HG03442 (cell line): ENCODE data around the gene CCT6B.
"Not testable (repeated sequence)": the region's sequence is repeated elsewhere in the genome, so short reads cannot be mapped to it uniquely, and the experiment has no call there.

Source experiments
- ATAC-seq: cut with Tn5 transposase; IDR thresholded peaks from one replicate; pipeline ENCODE4 v1.9.1; 2021; ENCODE audit warnings: mild to moderate bottlenecking, moderate library complexity; ENCODE audit not compliant: unreplicated experiment

The CCT6B gene

GRCh38 chr17:34961093-34961911, at the start of gene CCT6B, which contains the start of gene ZNF830:
Gene CCT6B (minus strand): TSS chr17:34961460. CDS start chr17:34961393, 67 bp downstream.
Gene ZNF830 (plus strand): TSS chr17:34961540. CDS start chr17:34961567, 27 bp downstream.
- ATAC-seq: peak; percentile 85

- no peak for ATAC-seq
Measured at GRCh38 chr17:35010093-35010492, 48.8 kb upstream of the CCT6B start.

- ATAC-seq: no peak
Measured at GRCh38 chr17:35006961-35007360, 45.7 kb upstream of the CCT6B start.

GRCh38 chr17:35006345-35006744, 45.1 kb upstream of the CCT6B start:
- ATAC-seq: no peak

- ATAC-seq: no peak
Measured at GRCh38 chr17:35003778-35004177, 42.5 kb upstream of the CCT6B start.

- ATAC-seq: no peak
Measured at GRCh38 chr17:35002876-35003551, 41.8 kb upstream of the CCT6B start.

- no peak for ATAC-seq
Measured at GRCh38 chr17:35001549-35001948, 40.3 kb upstream of the CCT6B start.

- not testable (repeated sequence) for ATAC-seq
Measured at GRCh38 chr17:35000965-35001364, 39.7 kb upstream of the CCT6B start.

GRCh38 chr17:34999456-34999855, 38.2 kb upstream of the CCT6B start:
- no peak for ATAC-seq

- ATAC-seq: no peak
Measured at GRCh38 chr17:34998205-34998604, 36.9 kb upstream of the CCT6B start.

- ATAC-seq: no peak
Measured at GRCh38 chr17:34997355-34997862, 36.1 kb upstream of the CCT6B start.

- ATAC-seq: no peak
Measured at GRCh38 chr17:34996422-34997285, 35.4 kb upstream of the CCT6B start.

GRCh38 chr17:34993031-34993430, 31.8 kb upstream of the CCT6B start:
- ATAC-seq: no peak

- no peak for ATAC-seq
Measured at GRCh38 chr17:34991606-34992005, 30.3 kb upstream of the CCT6B start.

GRCh38 chr17:34990921-34991365, 29.7 kb upstream of the CCT6B start:
- no peak for ATAC-seq

- ATAC-seq: no peak
Measured at GRCh38 chr17:34989473-34989872, 28.2 kb upstream of the CCT6B start.

GRCh38 chr17:34988644-34989043, 27.4 kb upstream of the CCT6B start:
- ATAC-seq: no peak

- no peak for ATAC-seq
Measured at GRCh38 chr17:34987232-34987631, 26.0 kb upstream of the CCT6B start.

- ATAC-seq: no peak
Measured at GRCh38 chr17:34981538-34982241, 20.4 kb upstream of the CCT6B start.
